GM19455 (cell line): ENCODE results near the gene TMCC1.
"Not testable (repeated sequence)": the region's sequence is repeated elsewhere in the genome, so short reads cannot be mapped to it uniquely, and the experiment has no call there.

Experiments
- ATAC-seq: cut with Tn5 transposase; IDR thresholded peaks from one replicate; pipeline ENCODE4 v1.9.1; 2021; ENCODE audit not compliant: unreplicated experiment

Gene TMCC1

GRCh38 chr3:129893581-129894070 lies at the start of gene TMCC1:
Gene TMCC1 (minus strand): TSS chr3:129893711.
- ATAC-seq = peak; percentile 84

- ATAC-seq = no peak
Measured at GRCh38 chr3:129943020-129943419, 49.5 kb upstream of the TMCC1 start.

- ATAC-seq = no peak
Measured at GRCh38 chr3:129942296-129942695, 48.8 kb upstream of the TMCC1 start.

DNA sequence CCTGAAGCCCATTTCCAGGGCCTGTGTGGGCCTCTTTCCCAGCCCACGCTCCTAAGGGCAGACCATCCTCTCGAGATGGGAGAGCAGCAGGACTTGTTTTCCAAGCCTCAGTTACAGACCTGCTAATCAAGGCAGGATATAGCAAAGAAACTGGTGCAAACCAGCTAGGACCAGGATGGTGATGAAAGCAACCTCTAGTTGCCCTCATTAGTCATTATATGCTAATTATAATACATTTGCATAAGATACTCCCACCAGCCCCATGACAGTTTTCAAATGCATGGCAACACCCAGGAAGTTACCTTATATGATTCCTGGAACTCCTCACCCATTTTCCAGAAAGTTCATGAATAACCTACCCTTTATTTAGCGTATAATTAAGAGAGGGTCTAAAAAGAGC lies 46.6 kb upstream of the TMCC1 start:
- no peak for ATAC-seq

GRCh38 chr3:129938140-129938930 lies 44.8 kb upstream of the TMCC1 start:
- no peak for ATAC-seq

DNA sequence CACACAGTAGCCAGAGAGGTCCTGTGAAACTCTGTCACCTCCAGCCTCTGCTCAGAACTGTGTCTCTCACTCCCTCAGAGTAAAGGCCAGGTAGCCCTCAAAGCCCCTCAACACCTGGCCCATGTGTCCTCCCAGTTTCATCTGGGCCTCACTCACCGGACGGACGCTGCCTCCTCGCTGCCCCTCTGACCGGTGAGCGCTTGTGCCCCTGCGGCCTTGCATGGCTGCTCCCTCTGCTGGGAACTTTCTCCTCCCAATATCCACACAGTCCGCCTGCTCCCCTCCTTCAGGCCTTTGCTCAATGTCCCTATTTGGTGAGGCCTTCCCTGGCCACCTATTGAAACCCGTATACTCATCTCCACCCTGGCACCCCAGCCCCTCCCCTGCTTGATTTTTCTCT lies 44.2 kb upstream of the TMCC1 start:
- ATAC-seq = no peak

GRCh38 chr3:129936757-129937156 lies 43.2 kb upstream of the TMCC1 start:
- no peak for ATAC-seq

GRCh38 chr3:129934234-129935123 lies 41.0 kb upstream of the TMCC1 start:
- ATAC-seq = no peak

GRCh38 chr3:129933471-129933870 lies 40.0 kb upstream of the TMCC1 start:
- ATAC-seq = no peak

GRCh38 chr3:129929383-129929782 lies 35.9 kb upstream of the TMCC1 start:
- ATAC-seq = no peak

DNA sequence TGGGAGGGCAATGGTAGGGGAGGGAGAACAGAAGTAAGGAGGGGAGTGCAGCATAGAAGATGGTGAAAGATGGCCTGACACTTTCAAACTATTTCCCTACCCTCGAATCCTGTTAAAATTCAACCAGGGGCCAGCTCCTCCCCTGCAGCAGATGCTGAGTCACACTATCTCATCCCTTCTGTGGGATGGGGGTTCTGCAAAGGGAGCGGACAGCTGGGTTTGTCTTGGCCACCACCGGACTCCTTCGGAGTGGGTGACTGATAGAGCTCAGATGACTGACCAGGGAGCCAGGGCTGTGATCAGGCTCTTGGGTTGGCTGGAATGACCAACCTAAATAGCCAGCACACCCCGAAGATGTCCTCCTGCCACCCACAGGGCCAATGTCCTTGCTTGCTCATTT lies 33.6 kb upstream of the TMCC1 start:
- ATAC-seq = no peak

DNA sequence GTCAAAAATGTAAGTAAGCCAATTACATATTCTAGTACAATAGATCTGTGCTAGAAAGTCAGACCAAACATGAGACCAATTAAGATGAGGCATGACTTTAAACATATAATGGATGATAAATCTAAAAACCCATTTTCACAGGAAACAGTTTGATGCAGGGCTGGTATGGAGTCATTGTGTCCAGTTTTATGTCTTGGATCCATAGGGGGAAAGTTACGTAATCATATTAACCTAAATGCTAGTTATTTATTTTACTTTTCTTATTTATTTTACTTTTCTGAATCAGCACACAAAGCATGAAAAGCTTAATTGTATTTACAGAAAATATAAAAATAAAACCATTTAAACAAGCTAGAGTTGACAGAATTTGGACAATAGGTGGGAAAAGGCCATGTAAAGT lies 26.3 kb upstream of the TMCC1 start:
- ATAC-seq = no peak

DNA sequence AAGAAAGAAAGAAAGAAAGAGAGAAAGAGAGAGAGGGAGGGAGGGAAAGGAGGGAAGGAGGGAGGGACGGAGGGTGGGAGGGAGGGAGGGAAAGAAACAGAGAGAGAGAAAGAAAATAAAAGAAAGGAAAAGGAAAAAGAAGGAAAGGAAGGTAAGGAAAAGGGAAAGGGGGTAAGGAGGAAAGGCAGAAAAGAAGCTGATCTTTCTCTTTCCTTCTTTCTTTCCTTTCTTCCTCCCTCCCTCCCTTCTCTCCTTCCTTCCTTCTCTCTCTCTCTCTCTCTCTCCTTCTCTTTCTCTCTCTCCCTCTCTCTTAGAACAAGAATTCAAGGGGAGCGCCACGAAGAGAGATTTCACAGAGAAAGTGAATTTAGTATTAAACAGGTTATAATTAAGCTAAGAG lies 25.8 kb upstream of the TMCC1 start:
- ATAC-seq = no peak

DNA sequence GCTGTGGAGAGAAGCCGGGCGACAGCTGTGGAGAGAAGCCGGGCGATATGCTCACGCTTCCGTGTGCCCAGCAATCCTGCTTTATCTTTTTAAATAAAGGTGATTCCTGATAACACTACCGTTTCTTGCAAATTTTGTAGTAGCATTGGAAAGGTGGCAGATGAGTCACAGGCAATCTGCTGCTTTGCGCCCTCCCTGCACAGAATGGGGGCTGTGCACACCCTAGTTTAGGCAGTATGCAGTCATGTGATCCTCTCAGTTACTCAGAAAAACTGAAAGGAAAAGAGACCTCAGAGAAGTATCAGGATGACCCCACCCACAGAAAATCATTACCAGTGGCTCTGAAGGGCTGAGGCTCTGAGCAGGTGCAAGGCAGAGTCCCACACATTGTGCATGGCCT lies 24.9 kb upstream of the TMCC1 start:
- ATAC-seq = no peak

DNA sequence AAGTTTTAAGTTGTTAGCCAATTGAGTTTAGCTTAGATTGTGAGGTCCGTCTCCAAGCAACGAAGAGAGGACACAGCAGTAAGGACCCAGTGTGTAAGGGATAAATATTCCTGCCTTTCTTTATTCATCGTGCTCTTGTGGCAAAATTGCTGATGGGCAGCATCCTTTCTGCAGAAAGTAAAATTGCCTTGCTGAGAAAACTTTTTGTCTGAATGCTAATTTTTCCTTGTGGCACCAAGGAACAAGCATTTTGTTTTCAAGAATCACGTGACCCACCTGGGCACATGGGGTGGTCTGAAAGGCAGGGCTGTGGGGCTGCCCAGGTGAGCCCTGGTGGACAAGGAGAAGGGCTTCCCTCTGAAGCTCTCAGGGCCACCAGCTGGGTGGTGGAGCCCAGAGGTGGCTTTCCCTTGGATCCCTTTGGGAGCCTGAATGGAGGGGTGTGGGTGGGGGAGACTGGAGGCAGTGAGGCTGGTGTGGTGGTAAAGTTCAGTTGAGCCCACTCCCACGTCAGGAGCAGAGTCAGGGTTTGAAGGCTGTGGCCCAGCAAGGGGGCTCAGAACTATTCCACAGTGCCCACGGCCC lies 24.0 kb upstream of the TMCC1 start:
- ATAC-seq = no peak

- ATAC-seq = no peak
Measured at GRCh38 chr3:129913618-129914017, 20.1 kb upstream of the TMCC1 start.

- ATAC-seq = no peak
Measured at GRCh38 chr3:129911261-129911861, 17.9 kb upstream of the TMCC1 start.

DNA sequence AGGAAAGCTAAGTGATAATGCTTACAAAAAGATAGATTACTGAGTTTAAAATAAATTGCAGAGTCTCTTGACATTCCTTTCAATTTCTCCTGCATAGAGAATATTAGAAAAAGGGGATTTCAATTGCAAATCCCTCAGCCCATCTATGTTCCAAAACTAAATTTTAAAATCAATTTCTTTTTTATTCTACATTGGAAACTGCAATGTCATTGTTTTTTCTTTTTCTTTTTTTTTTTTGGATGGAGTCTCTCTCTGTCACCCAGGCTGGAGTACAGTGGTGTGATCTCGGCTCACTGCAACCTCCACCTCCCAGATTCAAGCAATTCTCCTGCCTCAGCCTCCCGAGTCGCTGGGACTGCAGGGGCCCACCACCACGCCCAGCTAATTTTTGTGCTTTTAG lies 15.7 kb upstream of the TMCC1 start:
- ATAC-seq = not testable (repeated sequence)

- no peak for ATAC-seq
Measured at GRCh38 chr3:129908417-129908816, 14.9 kb upstream of the TMCC1 start.

- not testable (repeated sequence) for ATAC-seq
Measured at GRCh38 chr3:129901272-129901671, 7.8 kb upstream of the TMCC1 start.

GRCh38 chr3:129897026-129897425 lies 3.5 kb upstream of the TMCC1 start:
- no peak for ATAC-seq
